Effector memory CD4-positive, alpha-beta T cell (primary cell): Measurements from ENCODE around the gene MAP3K14.

Experiments
- DNase-seq, 3 donors: peaks; one replicate each; pipeline ENCODE4 v3.0.0-alpha.2; 2020
- H3K27ac ChIP-seq: 2 replicates; pipeline ENCODE4 v1.7.0; 2013; ENCODE audit warnings: mild to moderate bottlenecking, low read length, moderate library complexity; ENCODE audit not compliant: insufficient read depth, poor library complexity, severe bottlenecking
- H3K27me3 ChIP-seq: replicated peaks from 2 replicates; pipeline ENCODE4 v1.7.0; 2013; ENCODE audit warnings: mild to moderate bottlenecking, low read length; ENCODE audit not compliant: insufficient read depth, control insufficient read depth, poor library complexity, severe bottlenecking
- H3K36me3 ChIP-seq: 2 replicates; pipeline ENCODE4 v1.7.0; 2013; ENCODE audit warnings: mild to moderate bottlenecking, low read length, moderate library complexity; ENCODE audit not compliant: control insufficient read depth, insufficient read depth
- H3K4me1 ChIP-seq: 2 replicates; pipeline ENCODE4 v1.7.0; 2013; ENCODE audit warnings: low read length, mild to moderate bottlenecking; ENCODE audit not compliant: control insufficient read depth, insufficient read depth, poor library complexity, severe bottlenecking
- H3K4me3 ChIP-seq: 2 replicates; pipeline ENCODE4 v1.7.0; 2013; ENCODE audit warnings: low read length, low read depth, mild to moderate bottlenecking; ENCODE audit not compliant: insufficient read depth, poor library complexity, severe bottlenecking
- H3K9me3 ChIP-seq: 2 replicates; pipeline ENCODE4 v1.7.0; 2013; ENCODE audit warnings: mild to moderate bottlenecking, low read length, moderate library complexity; ENCODE audit not compliant: control insufficient read depth

MAP3K14 gene

GRCh38 chr17:45290269-45290765 is 26.5 kb downstream of the MAP3K14 start:
- no peak overlapping the region for H3K27ac ChIP-seq
- no peaks in the 10 kb centered on the region for H3K9me3 ChIP-seq
- no peak overlapping the region for H3K4me3 ChIP-seq
- peaks cover 7% of the 10 kb centered on the region for H3K4me1 ChIP-seq
- DNase-seq = no peak
- no peaks in the 10 kb centered on the region for H3K27me3 ChIP-seq
- peaks cover 54% of the 10 kb centered on the region for H3K36me3 ChIP-seq

GRCh38 chr17:45289301-45290268 is 27.2 kb downstream of the MAP3K14 start:
- no peak for DNase-seq
- no peak overlapping the region for H3K27ac ChIP-seq
- H3K4me3 ChIP-seq = no peak overlapping the region
- no peaks in the 10 kb centered on the region for H3K9me3 ChIP-seq
- H3K27me3 ChIP-seq = no peaks in the 10 kb centered on the region
- H3K36me3 ChIP-seq = peaks cover 58% of the 10 kb centered on the region
- H3K4me1 ChIP-seq = peaks cover 7% of the 10 kb centered on the region

GRCh38 chr17:45288825-45289224 is 28.0 kb downstream of the MAP3K14 start:
- DNase-seq = no peak
- H3K9me3 ChIP-seq = no peaks in the 10 kb centered on the region
- no peak overlapping the region for H3K27ac ChIP-seq
- peaks cover 7% of the 10 kb centered on the region for H3K4me1 ChIP-seq
- peaks cover 63% of the 10 kb centered on the region for H3K36me3 ChIP-seq
- H3K27me3 ChIP-seq = no peaks in the 10 kb centered on the region
- H3K4me3 ChIP-seq = no peak overlapping the region

DNA sequence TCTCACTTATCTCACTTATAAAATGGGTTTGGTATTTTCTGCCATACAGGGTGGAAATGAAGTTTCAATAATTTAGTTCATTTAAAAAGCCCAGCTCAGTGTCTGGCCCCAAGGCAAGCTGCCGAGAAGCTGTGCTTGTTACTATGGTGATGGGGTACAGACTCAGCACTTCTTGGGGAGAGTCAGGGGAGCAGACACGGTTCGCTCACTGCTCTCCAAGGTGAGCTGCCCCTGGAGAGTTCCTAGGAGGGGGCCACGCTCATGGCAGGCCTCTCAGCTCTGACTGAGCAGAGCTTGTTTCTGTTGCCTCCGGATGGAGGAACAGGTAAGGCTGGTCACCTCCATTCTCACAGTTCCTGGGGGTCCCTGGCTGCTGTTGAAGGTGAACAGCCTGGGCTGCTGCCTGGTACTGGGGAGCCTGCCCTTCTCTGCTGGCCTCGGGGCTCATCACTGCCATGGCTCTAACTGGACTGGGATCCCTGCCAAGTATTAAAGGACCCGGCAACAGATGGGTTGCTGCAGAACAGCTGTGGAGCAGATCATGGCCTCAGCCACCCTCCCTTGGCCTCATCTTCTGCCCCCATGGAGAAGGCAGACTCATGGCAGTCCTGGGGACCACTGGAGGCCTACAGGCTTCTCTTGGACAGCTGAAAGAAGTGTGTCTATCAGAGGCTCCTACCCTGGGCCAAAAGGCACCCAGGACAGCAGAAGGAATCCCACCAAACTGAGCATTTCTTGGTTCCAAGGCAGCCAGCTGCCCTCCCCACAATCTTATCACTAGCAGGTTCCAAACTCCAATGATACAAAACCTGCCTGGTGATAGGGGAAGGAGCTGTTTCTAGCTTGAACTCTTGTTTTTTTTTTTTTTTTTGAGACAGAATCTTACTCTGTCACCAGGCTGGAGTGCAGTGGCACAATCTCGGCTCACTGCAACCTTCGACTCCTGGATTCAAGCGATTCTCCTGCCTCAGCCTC is 29.0 kb downstream of the MAP3K14 start:
- no peaks in the 10 kb centered on the region for H3K9me3 ChIP-seq
- H3K36me3 ChIP-seq = peaks cover 73% of the 10 kb centered on the region
- no peak overlapping the region for H3K4me3 ChIP-seq
- no peak for DNase-seq
- H3K27me3 ChIP-seq = no peaks in the 10 kb centered on the region
- no peak overlapping the region for H3K27ac ChIP-seq
- no peaks in the 10 kb centered on the region for H3K4me1 ChIP-seq

GRCh38 chr17:45286286-45286685 is 30.5 kb downstream of the MAP3K14 start:
- H3K4me1 ChIP-seq = no peaks in the 10 kb centered on the region
- H3K36me3 ChIP-seq = peaks cover 84% of the 10 kb centered on the region

DNA sequence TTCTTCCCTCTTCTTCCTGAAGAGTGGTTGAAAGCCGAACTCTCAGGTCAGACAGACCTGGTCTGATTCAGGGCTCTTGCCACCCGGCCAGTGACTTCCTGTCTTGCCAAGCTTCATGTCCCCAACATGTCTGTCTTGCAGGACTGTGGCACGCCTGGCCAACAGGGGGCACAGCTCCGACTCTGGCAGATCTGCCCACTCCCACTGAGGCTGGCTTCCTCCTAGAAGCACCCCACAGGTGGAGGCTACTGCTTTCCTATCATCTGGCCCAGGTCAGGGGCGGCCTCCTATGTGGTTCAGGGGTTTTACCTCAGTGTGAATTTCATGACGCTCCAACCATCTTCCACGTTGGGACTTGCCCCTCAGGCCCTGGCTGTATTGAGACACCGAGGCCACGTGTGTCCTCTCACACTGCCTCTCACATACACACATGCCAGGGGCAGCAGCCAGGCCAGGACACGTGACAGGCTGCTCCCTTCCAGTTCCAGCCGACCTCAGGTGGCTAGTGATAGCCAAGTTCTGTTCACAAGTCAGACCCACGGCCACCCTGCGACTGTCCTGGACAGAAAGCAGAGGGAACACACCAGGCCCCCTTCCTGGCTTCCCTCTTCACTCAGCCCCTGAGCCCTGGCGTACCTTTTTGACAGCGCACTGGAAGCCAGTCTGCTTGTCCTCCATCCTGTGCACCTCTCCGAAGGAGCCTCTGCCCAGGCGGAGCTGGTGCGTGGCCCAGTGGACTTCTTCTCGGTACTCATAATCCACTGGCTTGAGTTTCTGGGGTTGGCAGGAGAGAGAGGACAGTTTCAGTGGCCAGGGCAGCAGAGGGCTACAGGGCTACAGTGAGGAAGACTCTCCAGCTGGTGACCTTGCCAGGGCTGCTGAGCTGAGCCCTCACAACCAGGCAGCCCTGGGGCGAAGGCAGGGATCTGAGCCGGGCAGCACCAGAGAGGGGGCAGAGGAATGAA is 32.4 kb downstream of the MAP3K14 start:
- no peaks in the 10 kb centered on the region for H3K4me1 ChIP-seq
- no peak overlapping the region for H3K4me3 ChIP-seq
- peak in 2 of 3 donors; percentile 9 to 13 for DNase-seq
- no peak overlapping the region for H3K27ac ChIP-seq
- peaks cover 79% of the 10 kb centered on the region for H3K36me3 ChIP-seq
- H3K9me3 ChIP-seq = no peaks in the 10 kb centered on the region
- no peaks in the 10 kb centered on the region for H3K27me3 ChIP-seq

More at GRCh38 chr17:45286286-45286685, 30.5 kb downstream of the MAP3K14 start:
- no peaks in the 10 kb centered on the region for H3K9me3 ChIP-seq
- DNase-seq = no peak
- H3K4me3 ChIP-seq = no peak overlapping the region
- H3K27me3 ChIP-seq = no peaks in the 10 kb centered on the region
- H3K27ac ChIP-seq = no peak overlapping the region

GRCh38 chr17:45283711-45284110 is 33.1 kb downstream of the MAP3K14 start:
- no peaks in the 10 kb centered on the region for H3K4me1 ChIP-seq
- H3K27ac ChIP-seq = no peak overlapping the region
- H3K9me3 ChIP-seq = no peaks in the 10 kb centered on the region
- DNase-seq = no peak
- no peaks in the 10 kb centered on the region for H3K27me3 ChIP-seq
- peaks cover 72% of the 10 kb centered on the region for H3K36me3 ChIP-seq
- H3K4me3 ChIP-seq = no peak overlapping the region

GRCh38 chr17:45282683-45283644 is 33.9 kb downstream of the MAP3K14 start:
- H3K27me3 ChIP-seq = no peaks in the 10 kb centered on the region
- no peak overlapping the region for H3K4me3 ChIP-seq
- H3K4me1 ChIP-seq = no peaks in the 10 kb centered on the region
- no peak overlapping the region for H3K27ac ChIP-seq
- no peak for DNase-seq
- no peaks in the 10 kb centered on the region for H3K9me3 ChIP-seq
- peaks cover 66% of the 10 kb centered on the region for H3K36me3 ChIP-seq
